ENCODE measurements around the gene VPS8.
"Not testable (repeated sequence)": the region's sequence is repeated elsewhere in the genome, so short reads cannot be mapped to it uniquely, and the experiment has no call there.

Gene VPS8

DNA sequence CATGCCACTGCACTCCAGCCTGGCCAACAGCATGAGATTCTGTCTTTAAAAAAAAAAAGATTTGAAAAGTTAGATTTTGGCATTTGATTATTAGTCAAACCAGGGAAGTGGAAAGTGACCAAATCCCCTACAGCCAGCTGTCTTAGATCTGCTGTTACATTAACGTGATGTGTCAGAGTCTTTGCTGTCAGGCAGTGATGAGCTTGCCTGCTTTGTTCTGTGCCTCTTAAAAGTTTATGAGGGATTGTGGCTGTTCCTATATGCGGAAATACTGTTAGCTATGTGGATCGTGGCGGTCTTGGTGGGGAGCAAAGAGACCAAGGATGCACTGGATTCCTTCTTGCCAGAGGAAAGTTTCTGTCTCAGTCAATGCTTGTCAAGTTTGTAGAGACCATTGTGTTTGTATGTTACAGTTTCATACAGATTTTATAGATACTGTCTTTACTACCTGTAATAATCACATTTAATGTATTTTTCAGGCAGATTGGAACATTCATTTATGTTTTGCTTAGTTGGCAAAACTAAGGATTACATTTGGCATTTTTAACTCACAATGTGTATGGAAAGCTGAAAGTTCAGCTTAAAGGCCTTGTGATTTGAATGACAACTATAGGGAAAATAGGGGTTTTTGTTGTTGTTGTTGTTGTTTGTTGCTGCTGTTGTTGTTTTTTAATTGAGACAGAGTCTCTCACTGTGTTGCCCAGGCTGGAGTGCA, 137.4 kb downstream of the VPS8 start:
- TF ChIP-seq OSR1 (CRISPR knock-in tag; IDR thresholded peaks at IDR 0.05) (no peak), ZNF8 (CRISPR knock-in tag; IDR thresholded peaks at IDR 0.05) (no peak), GLIS3 (CRISPR knock-in tag; IDR thresholded peaks at IDR 0.05) (no peak), SNAI2 (CRISPR knock-in tag; IDR thresholded peaks at IDR 0.05) (no peak), PPARA (CRISPR knock-in tag; IDR thresholded peaks at IDR 0.05; ENCODE audit: borderline replicate concordance) (no peak), RARB (CRISPR knock-in tag; IDR thresholded peaks at IDR 0.05) (no peak), ZFP3 (CRISPR knock-in tag; IDR thresholded peaks at IDR 0.05) (no peak), ZNF70 (CRISPR knock-in tag; IDR thresholded peaks at IDR 0.05) (no peak), ARNTL (CRISPR knock-in tag; IDR thresholded peaks at IDR 0.05; ENCODE audit: borderline replicate concordance, low read depth) (no peak), ZC3H10 (CRISPR knock-in tag; IDR thresholded peaks at IDR 0.05) (no peak), ISL1 (CRISPR knock-in tag; IDR thresholded peaks at IDR 0.05) (no peak), ZFP30 (CRISPR knock-in tag; IDR thresholded peaks at IDR 0.05) (no peak), ZNF565 (CRISPR knock-in tag; conservative IDR thresholded peaks at IDR 0.05; ENCODE audit: low read depth) (no peak)
- TF ChIP-seq, protein P1, sequence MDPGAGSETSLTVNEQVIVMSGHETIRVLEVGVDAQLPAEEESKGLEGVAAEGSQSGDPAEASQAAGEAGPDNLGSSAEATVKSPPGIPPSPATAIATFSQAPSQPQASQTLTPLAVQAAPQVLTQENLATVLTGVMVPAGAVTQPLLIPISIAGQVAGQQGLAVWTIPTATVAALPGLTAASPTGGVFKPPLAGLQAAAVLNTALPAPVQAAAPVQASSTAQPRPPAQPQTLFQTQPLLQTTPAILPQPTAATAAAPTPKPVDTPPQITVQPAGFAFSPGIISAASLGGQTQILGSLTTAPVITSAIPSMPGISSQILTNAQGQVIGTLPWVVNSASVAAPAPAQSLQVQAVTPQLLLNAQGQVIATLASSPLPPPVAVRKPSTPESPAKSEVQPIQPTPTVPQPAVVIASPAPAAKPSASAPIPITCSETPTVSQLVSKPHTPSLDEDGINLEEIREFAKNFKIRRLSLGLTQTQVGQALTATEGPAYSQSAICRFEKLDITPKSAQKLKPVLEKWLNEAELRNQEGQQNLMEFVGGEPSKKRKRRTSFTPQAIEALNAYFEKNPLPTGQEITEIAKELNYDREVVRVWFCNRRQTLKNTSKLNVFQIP (CRISPR knock-in tag; IDR thresholded peaks at IDR 0.05; ENCODE audit: borderline replicate concordance, low read depth): no peak
- TF ChIP-seq, protein P2, sequence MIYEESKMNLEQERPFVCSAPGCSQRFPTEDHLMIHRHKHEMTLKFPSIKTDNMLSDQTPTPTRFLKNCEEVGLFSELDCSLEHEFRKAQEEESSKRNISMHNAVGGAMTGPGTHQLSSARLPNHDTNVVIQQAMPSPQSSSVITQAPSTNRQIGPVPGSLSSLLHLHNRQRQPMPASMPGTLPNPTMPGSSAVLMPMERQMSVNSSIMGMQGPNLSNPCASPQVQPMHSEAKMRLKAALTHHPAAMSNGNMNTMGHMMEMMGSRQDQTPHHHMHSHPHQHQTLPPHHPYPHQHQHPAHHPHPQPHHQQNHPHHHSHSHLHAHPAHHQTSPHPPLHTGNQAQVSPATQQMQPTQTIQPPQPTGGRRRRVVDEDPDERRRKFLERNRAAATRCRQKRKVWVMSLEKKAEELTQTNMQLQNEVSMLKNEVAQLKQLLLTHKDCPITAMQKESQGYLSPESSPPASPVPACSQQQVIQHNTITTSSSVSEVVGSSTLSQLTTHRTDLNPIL (CRISPR knock-in tag; IDR thresholded peaks at IDR 0.05; ENCODE audit: low read depth): no peak
- TF ChIP-seq, protein P3, sequence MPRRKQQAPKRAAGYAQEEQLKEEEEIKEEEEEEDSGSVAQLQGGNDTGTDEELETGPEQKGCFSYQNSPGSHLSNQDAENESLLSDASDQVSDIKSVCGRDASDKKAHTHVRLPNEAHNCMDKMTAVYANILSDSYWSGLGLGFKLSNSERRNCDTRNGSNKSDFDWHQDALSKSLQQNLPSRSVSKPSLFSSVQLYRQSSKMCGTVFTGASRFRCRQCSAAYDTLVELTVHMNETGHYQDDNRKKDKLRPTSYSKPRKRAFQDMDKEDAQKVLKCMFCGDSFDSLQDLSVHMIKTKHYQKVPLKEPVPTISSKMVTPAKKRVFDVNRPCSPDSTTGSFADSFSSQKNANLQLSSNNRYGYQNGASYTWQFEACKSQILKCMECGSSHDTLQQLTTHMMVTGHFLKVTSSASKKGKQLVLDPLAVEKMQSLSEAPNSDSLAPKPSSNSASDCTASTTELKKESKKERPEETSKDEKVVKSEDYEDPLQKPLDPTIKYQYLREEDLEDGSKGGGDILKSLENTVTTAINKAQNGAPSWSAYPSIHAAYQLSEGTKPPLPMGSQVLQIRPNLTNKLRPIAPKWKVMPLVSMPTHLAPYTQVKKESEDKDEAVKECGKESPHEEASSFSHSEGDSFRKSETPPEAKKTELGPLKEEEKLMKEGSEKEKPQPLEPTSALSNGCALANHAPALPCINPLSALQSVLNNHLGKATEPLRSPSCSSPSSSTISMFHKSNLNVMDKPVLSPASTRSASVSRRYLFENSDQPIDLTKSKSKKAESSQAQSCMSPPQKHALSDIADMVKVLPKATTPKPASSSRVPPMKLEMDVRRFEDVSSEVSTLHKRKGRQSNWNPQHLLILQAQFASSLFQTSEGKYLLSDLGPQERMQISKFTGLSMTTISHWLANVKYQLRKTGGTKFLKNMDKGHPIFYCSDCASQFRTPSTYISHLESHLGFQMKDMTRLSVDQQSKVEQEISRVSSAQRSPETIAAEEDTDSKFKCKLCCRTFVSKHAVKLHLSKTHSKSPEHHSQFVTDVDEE (CRISPR knock-in tag; IDR thresholded peaks at IDR 0.05): no peak
- TF ChIP-seq, protein P4, sequence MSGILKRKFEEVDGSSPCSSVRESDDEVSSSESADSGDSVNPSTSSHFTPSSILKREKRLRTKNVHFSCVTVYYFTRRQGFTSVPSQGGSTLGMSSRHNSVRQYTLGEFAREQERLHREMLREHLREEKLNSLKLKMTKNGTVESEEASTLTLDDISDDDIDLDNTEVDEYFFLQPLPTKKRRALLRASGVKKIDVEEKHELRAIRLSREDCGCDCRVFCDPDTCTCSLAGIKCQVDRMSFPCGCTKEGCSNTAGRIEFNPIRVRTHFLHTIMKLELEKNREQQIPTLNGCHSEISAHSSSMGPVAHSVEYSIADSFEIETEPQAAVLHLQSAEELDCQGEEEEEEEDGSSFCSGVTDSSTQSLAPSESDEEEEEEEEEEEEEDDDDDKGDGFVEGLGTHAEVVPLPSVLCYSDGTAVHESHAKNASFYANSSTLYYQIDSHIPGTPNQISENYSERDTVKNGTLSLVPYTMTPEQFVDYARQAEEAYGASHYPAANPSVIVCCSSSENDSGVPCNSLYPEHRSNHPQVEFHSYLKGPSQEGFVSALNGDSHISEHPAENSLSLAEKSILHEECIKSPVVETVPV (CRISPR knock-in tag; IDR thresholded peaks at IDR 0.05): no peak
- TF ChIP-seq, protein P5, sequence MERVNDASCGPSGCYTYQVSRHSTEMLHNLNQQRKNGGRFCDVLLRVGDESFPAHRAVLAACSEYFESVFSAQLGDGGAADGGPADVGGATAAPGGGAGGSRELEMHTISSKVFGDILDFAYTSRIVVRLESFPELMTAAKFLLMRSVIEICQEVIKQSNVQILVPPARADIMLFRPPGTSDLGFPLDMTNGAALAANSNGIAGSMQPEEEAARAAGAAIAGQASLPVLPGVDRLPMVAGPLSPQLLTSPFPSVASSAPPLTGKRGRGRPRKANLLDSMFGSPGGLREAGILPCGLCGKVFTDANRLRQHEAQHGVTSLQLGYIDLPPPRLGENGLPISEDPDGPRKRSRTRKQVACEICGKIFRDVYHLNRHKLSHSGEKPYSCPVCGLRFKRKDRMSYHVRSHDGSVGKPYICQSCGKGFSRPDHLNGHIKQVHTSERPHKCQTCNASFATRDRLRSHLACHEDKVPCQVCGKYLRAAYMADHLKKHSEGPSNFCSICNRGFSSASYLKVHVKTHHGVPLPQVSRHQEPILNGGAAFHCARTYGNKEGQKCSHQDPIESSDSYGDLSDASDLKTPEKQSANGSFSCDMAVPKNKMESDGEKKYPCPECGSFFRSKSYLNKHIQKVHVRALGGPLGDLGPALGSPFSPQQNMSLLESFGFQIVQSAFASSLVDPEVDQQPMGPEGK (CRISPR knock-in tag; IDR thresholded peaks at IDR 0.05; ENCODE audit: borderline replicate concordance): no peak
- ATAC-seq: no peak

DNA sequence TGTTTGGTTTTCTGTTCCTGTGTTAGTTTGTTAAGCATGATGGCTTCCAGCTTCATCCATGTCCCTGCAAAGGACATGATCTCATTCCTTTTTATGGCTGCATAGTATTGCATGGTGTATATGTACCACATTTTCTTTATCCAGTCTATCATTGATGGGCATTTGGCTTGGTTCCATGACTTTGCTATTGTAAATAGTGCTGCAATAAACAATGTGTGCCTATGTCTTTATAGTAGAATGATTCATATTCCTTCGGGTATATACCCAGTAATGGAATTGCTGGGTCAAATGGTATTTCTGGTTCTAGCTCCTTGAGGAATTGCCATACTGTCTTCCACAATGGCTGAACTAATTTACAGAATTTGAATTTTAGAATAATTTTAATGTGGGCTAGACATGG, 138.8 kb downstream of the VPS8 start:
- not testable (repeated sequence) for ATAC-seq

DNA sequence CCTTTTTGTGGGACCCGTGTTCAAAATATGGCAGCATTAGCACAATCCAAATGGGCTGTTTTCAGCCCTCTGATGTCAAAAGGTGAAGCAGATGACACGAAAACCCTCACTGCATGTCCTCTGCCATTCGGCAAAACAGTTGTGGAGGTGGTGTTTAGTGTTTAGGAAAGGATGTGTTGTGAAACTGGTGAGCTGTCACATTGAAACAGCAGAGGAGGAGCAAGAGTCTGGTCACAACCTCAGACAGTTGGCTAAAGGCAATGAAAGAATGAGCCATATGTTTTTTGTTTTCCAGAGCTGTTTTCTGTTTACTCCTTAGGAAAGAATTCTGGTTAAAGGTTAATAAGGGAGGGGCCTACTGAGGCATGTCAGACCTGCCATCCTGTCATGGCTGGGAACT, 140.7 kb downstream of the VPS8 start:
- no peak for ATAC-seq
- TF ChIP-seq, protein P4 (CRISPR knock-in tag; IDR thresholded peaks at IDR 0.05): no peak
- TF ChIP-seq, protein P1 (CRISPR knock-in tag; IDR thresholded peaks at IDR 0.05; ENCODE audit: borderline replicate concordance, low read depth): no peak
- TF ChIP-seq ZFP3 (CRISPR knock-in tag; IDR thresholded peaks at IDR 0.05) (no peak), ZFP30 (CRISPR knock-in tag; IDR thresholded peaks at IDR 0.05) (no peak), BACH2 (CRISPR knock-in tag; IDR thresholded peaks at IDR 0.05; ENCODE audit: borderline replicate concordance) (no peak), TCF4 (CRISPR knock-in tag; IDR thresholded peaks at IDR 0.05; ENCODE audit: borderline replicate concordance) (no peak), PPARA (CRISPR knock-in tag; IDR thresholded peaks at IDR 0.05; ENCODE audit: borderline replicate concordance) (no peak), ZC3H10 (CRISPR knock-in tag; IDR thresholded peaks at IDR 0.05) (no peak), RARB (CRISPR knock-in tag; IDR thresholded peaks at IDR 0.05) (no peak), ZNF565 (CRISPR knock-in tag; conservative IDR thresholded peaks at IDR 0.05; ENCODE audit: low read depth) (no peak)
- TF ChIP-seq, protein P2 (CRISPR knock-in tag; IDR thresholded peaks at IDR 0.05; ENCODE audit: low read depth): no peak
- TF ChIP-seq, protein P5 (CRISPR knock-in tag; IDR thresholded peaks at IDR 0.05; ENCODE audit: borderline replicate concordance): no peak
